ENCODE results near the gene FNDC5.

Gene FNDC5

DNA sequence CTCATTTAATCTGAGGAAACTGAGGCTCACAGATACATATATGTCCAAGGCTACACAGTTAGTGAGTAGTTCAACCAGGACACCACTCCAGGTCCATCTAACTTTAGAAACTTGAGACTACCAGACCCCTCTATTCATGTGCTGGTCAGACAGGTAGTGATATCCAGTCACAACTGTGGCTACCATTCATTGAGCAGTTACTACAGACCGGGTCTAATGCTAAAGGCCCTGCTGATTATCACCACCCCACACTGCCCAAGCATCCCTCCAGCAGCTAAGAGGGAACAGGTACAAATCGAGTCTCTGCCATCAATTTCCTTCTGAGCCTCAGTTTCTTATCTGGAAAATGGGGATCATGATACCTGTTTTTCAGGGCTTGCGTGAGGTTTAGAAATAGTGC lies 20.9 kb upstream of the FNDC5 start:
- no peak for TF ChIP-seq CTCF (IDR thresholded peaks at IDR 0.05; ENCODE audit: poor library complexity, severe bottlenecking)
- ATAC-seq (ENCODE audit: low read depth) = no peak
- H3K4me1 ChIP-seq (ENCODE audit: insufficient read depth, poor library complexity, severe bottlenecking) = no peaks in the 10 kb centered on the region
- no peak overlapping the region for H3K27ac ChIP-seq (ENCODE audit: poor library complexity, severe bottlenecking)
- H3K27me3 ChIP-seq (ENCODE audit: insufficient read depth, poor library complexity, severe bottlenecking) = peaks cover 9% of the 10 kb centered on the region
- no peak for DNase-seq (ENCODE audit: low spot score)
- H3K36me3 ChIP-seq (ENCODE audit: low read depth) = no peaks in the 10 kb centered on the region
- H3K4me3 ChIP-seq (ENCODE audit: severe bottlenecking) = no peak overlapping the region
- H3K9me3 ChIP-seq (ENCODE audit: severe bottlenecking) = no peaks in the 10 kb centered on the region

- no peak for TF ChIP-seq CTCF (IDR thresholded peaks at IDR 0.05; ENCODE audit: poor library complexity, severe bottlenecking)
- no peak overlapping the region for H3K27ac ChIP-seq (ENCODE audit: poor library complexity, severe bottlenecking)
- ATAC-seq (ENCODE audit: low read depth) = no peak
- H3K9me3 ChIP-seq (ENCODE audit: severe bottlenecking) = no peaks in the 10 kb centered on the region
- no peaks in the 10 kb centered on the region for H3K36me3 ChIP-seq (ENCODE audit: low read depth)
- DNase-seq (ENCODE audit: low spot score) = no peak
- peaks cover 13% of the 10 kb centered on the region for H3K27me3 ChIP-seq (ENCODE audit: insufficient read depth, poor library complexity, severe bottlenecking)
- H3K4me1 ChIP-seq (ENCODE audit: insufficient read depth, poor library complexity, severe bottlenecking) = no peaks in the 10 kb centered on the region
- H3K4me3 ChIP-seq (ENCODE audit: severe bottlenecking) = no peak overlapping the region
Measured at GRCh38 chr1:32891241-32891570, 20.5 kb upstream of the FNDC5 start.

DNA sequence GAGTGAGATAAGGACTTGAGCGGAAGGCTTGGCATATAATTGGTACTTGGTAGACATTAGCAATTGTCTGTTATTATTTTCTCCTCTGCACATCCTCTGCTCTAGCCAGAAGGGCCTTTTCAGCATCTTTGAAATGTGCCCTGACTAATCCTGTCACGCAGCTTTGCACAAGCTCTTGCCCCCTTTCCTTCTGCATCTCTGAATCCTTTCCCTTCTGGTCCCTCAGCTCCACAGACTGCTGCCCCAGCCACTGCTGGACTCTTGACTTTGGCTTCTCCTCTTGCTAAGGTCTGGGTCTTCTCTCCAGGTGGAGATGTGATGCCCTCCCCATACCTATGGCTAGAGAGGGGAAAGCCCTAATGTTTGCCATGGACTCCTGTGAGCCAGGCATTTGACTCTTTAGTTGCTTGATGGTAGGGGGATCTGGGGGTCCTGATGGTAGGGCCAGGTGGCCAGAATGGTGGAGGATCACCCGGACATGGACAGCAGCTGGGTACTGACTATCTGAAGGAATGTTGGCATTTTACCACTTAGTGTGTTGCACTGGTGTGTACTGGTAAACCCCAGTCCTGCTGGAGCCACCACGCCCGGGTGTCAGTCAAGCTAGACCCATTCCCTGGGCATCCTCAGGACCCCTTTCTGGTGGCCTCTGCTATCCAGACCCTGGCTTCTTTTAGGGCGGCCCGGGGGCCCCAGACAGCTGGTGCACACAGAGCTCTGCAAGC lies 20.0 kb upstream of the FNDC5 start:
- DNase-seq (ENCODE audit: low spot score) = no peak
- no peaks in the 10 kb centered on the region for H3K9me3 ChIP-seq (ENCODE audit: severe bottlenecking)
- no peaks in the 10 kb centered on the region for H3K36me3 ChIP-seq (ENCODE audit: low read depth)
- no peak for ATAC-seq (ENCODE audit: low read depth)
- H3K4me3 ChIP-seq (ENCODE audit: severe bottlenecking) = no peak overlapping the region
- H3K27ac ChIP-seq (ENCODE audit: poor library complexity, severe bottlenecking) = no peak overlapping the region
- TF ChIP-seq CTCF (IDR thresholded peaks at IDR 0.05; ENCODE audit: poor library complexity, severe bottlenecking) = no peak
- H3K4me1 ChIP-seq (ENCODE audit: insufficient read depth, poor library complexity, severe bottlenecking) = no peaks in the 10 kb centered on the region
- H3K27me3 ChIP-seq (ENCODE audit: insufficient read depth, poor library complexity, severe bottlenecking) = peaks cover 19% of the 10 kb centered on the region

DNA sequence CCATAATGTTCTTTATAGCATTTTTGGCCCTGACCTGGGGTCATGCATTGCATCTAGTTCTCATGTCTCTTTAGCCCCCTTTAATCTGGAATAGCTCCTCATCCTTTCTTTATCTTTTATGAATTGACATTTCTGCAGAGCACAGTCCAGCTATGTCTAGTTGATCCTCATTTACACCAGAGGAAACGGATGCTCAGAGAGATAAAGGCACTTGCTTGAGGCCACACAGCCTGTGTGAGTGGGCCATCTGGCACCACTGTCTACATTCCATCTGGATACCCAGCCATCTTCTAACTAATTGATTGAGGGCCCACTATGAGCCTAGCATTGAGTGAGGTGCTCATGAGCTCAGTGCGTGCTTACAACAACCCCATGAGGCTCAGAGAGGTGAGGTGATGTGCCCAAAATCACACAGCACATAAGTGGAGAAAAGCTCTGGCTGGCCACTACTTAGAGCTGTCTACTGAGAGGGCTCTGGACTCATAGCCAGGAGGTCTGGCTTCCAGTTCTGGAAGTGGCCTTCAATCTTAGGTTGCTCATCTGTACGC lies 19.1 kb upstream of the FNDC5 start:
- no peak for TF ChIP-seq CTCF (IDR thresholded peaks at IDR 0.05; ENCODE audit: poor library complexity, severe bottlenecking)
- Histone ChIP-seq H3K27ac (ENCODE audit: poor library complexity, severe bottlenecking) (no peak overlapping the region), H3K36me3 (ENCODE audit: low read depth) (no peaks in the 10 kb centered on the region), H3K4me1 (ENCODE audit: insufficient read depth, poor library complexity, severe bottlenecking) (no peaks in the 10 kb centered on the region), H3K4me3 (ENCODE audit: severe bottlenecking) (no peak overlapping the region), H3K27me3 (ENCODE audit: insufficient read depth, poor library complexity, severe bottlenecking) (peaks cover 27% of the 10 kb centered on the region), H3K9me3 (ENCODE audit: severe bottlenecking) (no peaks in the 10 kb centered on the region)
- ATAC-seq (ENCODE audit: low read depth) (no peak), DNase-seq (ENCODE audit: low spot score) (no peak)

All from RWPE2 (cell line).